Hepatocyte (in vitro differentiated cells): ENCODE measurements around the gene DYNLRB2. TPM values are rescaled to one million over a fixed set of nuclear protein-coding genes. Genes with fewer than 3 reads are reported as not detected.

Experiments
- DNase-seq: peaks from one replicate; pipeline ENCODE4 v3.0.0-alpha.2; 2016; ENCODE audit warnings: low spot score
- H2AFZ ChIP-seq: fragments of 200-600 bp; sonication (generic); 2 replicates; pipeline ENCODE4 v1.6.0; 2016; ENCODE audit warnings: antibody characterized with exemption, mild to moderate bottlenecking
- H3K27ac ChIP-seq: fragments of 200-600 bp; sonication (generic); 2 replicates; pipeline ENCODE4 v1.5.1; 2016; ENCODE audit warnings: mild to moderate bottlenecking
- H3K27me3 ChIP-seq: fragments of 200-600 bp; sonication (generic); 2 replicates; pipeline ENCODE4 v1.6.1; 2016
- H3K36me3 ChIP-seq: fragments of 200-600 bp; sonication (generic); replicated peaks from 2 replicates; pipeline ENCODE4 v1.5.1; 2016; ENCODE audit warnings: low read depth; ENCODE audit not compliant: insufficient read depth
- H3K4me1 ChIP-seq: fragments of 200-600 bp; sonication (generic); 2 replicates; pipeline ENCODE4 v1.5.1; 2016; ENCODE audit warnings: mild to moderate bottlenecking, moderate library complexity; ENCODE audit not compliant: insufficient read depth
- H3K4me2 ChIP-seq: fragments of 200-600 bp; sonication (generic); 2 replicates; pipeline ENCODE4 v1.6.0; 2016
- H3K4me3 ChIP-seq: fragments of 200-600 bp; sonication (generic); 2 replicates; pipeline ENCODE4 v1.5.1; 2016; ENCODE audit warnings: mild to moderate bottlenecking
- H3K79me2 ChIP-seq: fragments of 200-600 bp; sonication (generic); 2 replicates; pipeline ENCODE4 v1.6.0; 2017; ENCODE audit warnings: mild to moderate bottlenecking
- H3K9me2 ChIP-seq: fragments of 200-600 bp; sonication (generic); replicated peaks from 2 replicates; pipeline ENCODE4 v1.6.0; 2017; ENCODE audit warnings: mild to moderate bottlenecking; ENCODE audit not compliant: insufficient read depth
- H3K9me3 ChIP-seq: fragments of 200-600 bp; sonication (generic); 2 replicates; pipeline ENCODE4 v1.5.1; 2016; ENCODE audit warnings: low read depth, mild to moderate bottlenecking
- H4K20me1 ChIP-seq: fragments of 200-600 bp; sonication (generic); 2 replicates; pipeline ENCODE4 v1.6.0; 2016; ENCODE audit warnings: mild to moderate bottlenecking; ENCODE audit not compliant: insufficient read depth, poor library complexity, severe bottlenecking
- EZH2 ChIP-seq: fragments of 200-600 bp; sonication (generic); IDR thresholded peaks from 2 replicates; pipeline ENCODE4 v1.6.1; 2016; ENCODE audit warnings: antibody characterized with exemption, mild to moderate bottlenecking, borderline replicate concordance
- EZH2phosphoT487 ChIP-seq: fragments of 200-600 bp; sonication (generic); IDR thresholded peaks from one replicate; pipeline ENCODE4 v1.6.1; 2018; ENCODE audit warnings: antibody characterized with exemption, mild to moderate bottlenecking, low read depth, moderate library complexity; ENCODE audit not compliant: unreplicated experiment, severe bottlenecking
- WGBS: methylation state at CpG from one replicate; pipeline ENCODE4 v1.1.6; 2016; ENCODE audit warnings: low lambda C conversion rate; ENCODE audit errors: missing lambda C conversion rate; 5-methylcytosine and 5-hydroxymethylcytosine counted together
- polyA plus RNA-seq: library from polyadenylated mRNA; unstranded; fragments of >200 nt; fragmentation: Nextera tagmentation; extraction: Ambion mirVana; gene quantifications from 2 replicates; pipeline ENCODE4 v1.2.1, GENCODE V29; 2016
- total RNA-seq: library from RNA; depleted of rRNA; stranded (reverse); fragments of >200 nt; gene quantifications from 2 replicates; pipeline ENCODE4 v1.2.3, GENCODE V29; 2014
- TF ChIP-seq, protein P1 (sequence below): fragments of 200-600 bp; sonication (generic); IDR thresholded peaks from 2 replicates; pipeline ENCODE4 v1.5.1; 2016; ENCODE audit warnings: antibody characterized with exemption, mild to moderate bottlenecking; ENCODE audit not compliant: poor library complexity

DYNLRB2 gene
- total and polyA plus RNA-seq, 2 experiments from 2014 or later = 1.4 TPM; not detected in 1

DNA sequence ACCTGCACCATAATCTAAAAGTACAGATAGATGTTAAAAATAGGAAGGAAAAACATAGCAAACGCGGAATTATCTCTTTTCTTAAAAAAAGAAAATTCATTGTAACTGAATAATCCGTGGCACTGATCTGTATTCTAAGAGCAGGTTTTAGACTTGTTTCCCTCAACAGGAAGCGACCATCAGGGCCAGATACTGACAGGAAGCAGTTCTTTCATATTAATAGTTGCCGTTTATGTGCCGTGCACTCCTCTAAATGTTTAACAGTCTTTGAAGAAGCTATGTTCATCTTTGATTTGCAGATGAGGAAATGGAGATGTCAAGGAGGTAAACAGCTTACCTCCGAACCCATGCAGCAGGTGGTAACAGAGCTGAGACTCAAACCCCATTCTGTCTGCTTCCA lies 23.6 kb downstream of the DYNLRB2 start:
- Histone ChIP-seq H3K4me1 (peaks cover 8% of the 10 kb centered on the region), H3K79me2 (no peaks in the 10 kb centered on the region), H3K9me2 (no peaks in the 10 kb centered on the region), H3K36me3 (no peaks in the 10 kb centered on the region), H4K20me1 (no peaks in the 10 kb centered on the region), H2AFZ (no peak overlapping the region), H3K9me3 (no peaks in the 10 kb centered on the region), H3K4me2 (no peak overlapping the region), H3K4me3 (no peak overlapping the region), H3K27ac (peak overlapping the region; percentile 49), H3K27me3 (no peaks in the 10 kb centered on the region)
- 86% methylated on average over 7 of the region's 7 CpGs for whole genome bisulfite sequencing
- no peak for DNase-seq
- TF ChIP-seq, protein P1, sequence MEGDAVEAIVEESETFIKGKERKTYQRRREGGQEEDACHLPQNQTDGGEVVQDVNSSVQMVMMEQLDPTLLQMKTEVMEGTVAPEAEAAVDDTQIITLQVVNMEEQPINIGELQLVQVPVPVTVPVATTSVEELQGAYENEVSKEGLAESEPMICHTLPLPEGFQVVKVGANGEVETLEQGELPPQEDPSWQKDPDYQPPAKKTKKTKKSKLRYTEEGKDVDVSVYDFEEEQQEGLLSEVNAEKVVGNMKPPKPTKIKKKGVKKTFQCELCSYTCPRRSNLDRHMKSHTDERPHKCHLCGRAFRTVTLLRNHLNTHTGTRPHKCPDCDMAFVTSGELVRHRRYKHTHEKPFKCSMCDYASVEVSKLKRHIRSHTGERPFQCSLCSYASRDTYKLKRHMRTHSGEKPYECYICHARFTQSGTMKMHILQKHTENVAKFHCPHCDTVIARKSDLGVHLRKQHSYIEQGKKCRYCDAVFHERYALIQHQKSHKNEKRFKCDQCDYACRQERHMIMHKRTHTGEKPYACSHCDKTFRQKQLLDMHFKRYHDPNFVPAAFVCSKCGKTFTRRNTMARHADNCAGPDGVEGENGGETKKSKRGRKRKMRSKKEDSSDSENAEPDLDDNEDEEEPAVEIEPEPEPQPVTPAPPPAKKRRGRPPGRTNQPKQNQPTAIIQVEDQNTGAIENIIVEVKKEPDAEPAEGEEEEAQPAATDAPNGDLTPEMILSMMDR = no peak
- no peak for TF ChIP-seq EZH2
- TF ChIP-seq EZH2phosphoT487 = no peak

DNA sequence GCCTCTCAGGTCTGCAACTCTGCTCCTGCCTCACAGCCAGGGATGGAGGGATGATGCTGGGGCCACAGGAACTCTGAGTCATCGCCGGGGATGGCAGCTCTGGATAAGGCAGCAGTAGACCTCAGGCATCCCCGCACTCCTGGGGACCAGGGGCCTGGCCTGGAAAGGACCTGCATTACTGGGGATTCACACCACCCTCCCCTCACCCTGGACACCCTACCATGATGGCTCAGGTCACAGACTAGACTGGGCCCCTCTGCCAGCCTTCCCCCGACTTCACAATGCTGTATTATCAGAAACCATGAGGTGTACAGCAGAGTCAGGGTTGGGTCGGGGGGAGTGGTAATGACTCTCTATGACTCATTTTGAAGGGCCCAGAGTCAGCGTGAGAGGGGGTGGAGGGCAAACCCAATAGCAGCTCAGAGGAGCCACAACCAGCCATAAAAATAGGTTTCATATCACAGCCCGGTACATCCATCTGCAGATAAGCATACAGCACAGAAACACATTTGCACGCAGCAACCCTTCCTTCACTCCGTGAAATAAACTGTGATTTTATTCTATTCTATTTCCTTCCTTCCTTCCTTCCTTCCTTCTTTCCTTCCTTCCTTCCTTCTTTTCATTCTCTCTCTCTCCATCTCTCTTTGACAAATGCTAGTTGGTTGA lies 28.8 kb downstream of the DYNLRB2 start:
- H2AFZ ChIP-seq = no peak overlapping the region
- H4K20me1 ChIP-seq = no peaks in the 10 kb centered on the region
- TF ChIP-seq EZH2 = no peak
- TF ChIP-seq EZH2phosphoT487 = no peak
- TF ChIP-seq, protein P1 = no peak
- H3K9me3 ChIP-seq = no peaks in the 10 kb centered on the region
- no peak overlapping the region for H3K4me3 ChIP-seq
- H3K36me3 ChIP-seq = no peaks in the 10 kb centered on the region
- peak; percentile 80 for DNase-seq
- H3K27ac ChIP-seq = peak overlapping the region; percentile 98
- H3K79me2 ChIP-seq = no peaks in the 10 kb centered on the region
- WGBS = 50% methylated on average over 9 of the region's 9 CpGs
- peak overlapping the region; percentile 23 for H3K4me2 ChIP-seq
- H3K27me3 ChIP-seq = no peaks in the 10 kb centered on the region
- no peaks in the 10 kb centered on the region for H3K9me2 ChIP-seq
- peaks cover 13% of the 10 kb centered on the region for H3K4me1 ChIP-seq

DNA sequence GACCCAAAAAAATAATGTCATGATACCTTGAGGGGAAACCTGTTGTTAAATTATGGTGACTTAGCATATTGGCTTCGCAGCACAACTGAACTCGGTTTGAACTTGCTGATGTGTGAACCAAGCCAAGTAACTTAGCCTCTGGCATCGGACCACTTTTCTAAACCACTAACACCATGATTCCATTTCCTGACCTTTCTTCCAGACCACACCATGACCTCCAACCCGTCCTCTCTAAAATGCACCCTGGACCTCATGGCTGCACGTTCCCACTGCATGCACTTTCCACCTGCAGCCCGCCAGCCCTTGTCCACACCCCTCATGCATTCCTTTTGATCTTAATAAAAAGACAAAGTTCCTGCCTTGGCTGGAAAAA lies 29.3 kb downstream of the DYNLRB2 start:
- Histone ChIP-seq H3K4me2 (peak overlapping the region; percentile 23), H3K4me1 (peaks cover 13% of the 10 kb centered on the region), H4K20me1 (no peaks in the 10 kb centered on the region), H3K27ac (peak overlapping the region; percentile 98), H3K79me2 (no peaks in the 10 kb centered on the region), H3K9me2 (no peaks in the 10 kb centered on the region), H3K36me3 (no peaks in the 10 kb centered on the region), H3K9me3 (no peaks in the 10 kb centered on the region), H3K27me3 (no peaks in the 10 kb centered on the region), H2AFZ (no peak overlapping the region), H3K4me3 (no peak overlapping the region)
- TF ChIP-seq EZH2 = no peak
- TF ChIP-seq, protein P1 = no peak
- no peak for TF ChIP-seq EZH2phosphoT487
- 66% methylated on average over 6 of the region's 6 CpGs for WGBS
- DNase-seq = peak; percentile 19

DNA sequence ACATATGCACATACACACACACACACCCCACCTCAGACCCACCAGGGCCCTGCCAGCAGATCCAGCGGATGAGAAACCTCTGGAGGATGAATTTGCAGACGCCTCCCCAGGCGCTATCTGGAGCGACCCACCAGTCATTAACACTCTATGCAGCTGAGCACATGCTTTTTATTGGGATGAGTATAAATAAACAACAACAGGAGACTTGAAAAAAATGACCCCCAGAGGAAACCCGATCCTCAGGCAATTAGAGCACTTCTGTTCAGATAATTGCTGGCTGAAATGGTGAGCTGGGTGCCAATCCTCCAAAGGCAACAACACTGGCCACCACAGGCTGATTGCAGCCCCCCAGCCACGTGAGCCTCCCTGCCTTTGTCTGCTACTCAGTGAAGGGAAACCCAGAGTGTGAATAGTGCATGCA lies 32.9 kb downstream of the DYNLRB2 start:
- TF ChIP-seq, protein P1 = no peak
- TF ChIP-seq EZH2phosphoT487 (no peak), EZH2 (no peak)
- H3K4me3 ChIP-seq = no peak overlapping the region
- no peak overlapping the region for H3K27ac ChIP-seq
- H2AFZ ChIP-seq = no peak overlapping the region
- 75% methylated on average over 6 of the region's 6 CpGs for WGBS
- H3K9me3 ChIP-seq = no peaks in the 10 kb centered on the region
- H3K4me1 ChIP-seq = peaks cover 12% of the 10 kb centered on the region
- no peaks in the 10 kb centered on the region for H3K36me3 ChIP-seq
- H3K9me2 ChIP-seq = no peaks in the 10 kb centered on the region
- H3K79me2 ChIP-seq = no peaks in the 10 kb centered on the region
- no peaks in the 10 kb centered on the region for H4K20me1 ChIP-seq
- no peaks in the 10 kb centered on the region for H3K27me3 ChIP-seq
- H3K4me2 ChIP-seq = no peak overlapping the region
- DNase-seq = no peak
